Right kidney (tissue), 1 donor: ENCODE results near the gene LRMDA.

Source experiments
- DNase-seq: peaks from one replicate; pipeline ENCODE4 v3.0.0-alpha.2; 2016

Gene LRMDA

DNA sequence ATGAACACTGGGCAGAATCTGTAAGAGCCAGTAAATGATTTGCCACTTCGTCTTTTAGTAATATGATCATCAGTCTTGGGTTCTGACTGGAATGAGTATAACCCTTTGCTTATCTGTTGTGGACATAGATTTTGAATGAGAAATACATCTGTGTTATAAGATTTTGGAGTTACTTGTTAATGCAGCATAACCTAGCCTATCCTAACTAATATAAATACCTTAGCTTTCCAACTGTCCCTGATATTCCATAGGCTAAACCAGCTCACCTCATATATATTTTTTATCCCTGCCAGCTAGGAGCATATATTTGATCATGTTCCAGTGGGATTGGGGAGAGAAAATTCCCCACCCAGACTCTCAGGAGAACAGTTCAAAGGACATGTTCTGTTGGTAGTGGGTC lies 15.1 kb downstream of the LRMDA start:
- DNase-seq, result no peak

DNA sequence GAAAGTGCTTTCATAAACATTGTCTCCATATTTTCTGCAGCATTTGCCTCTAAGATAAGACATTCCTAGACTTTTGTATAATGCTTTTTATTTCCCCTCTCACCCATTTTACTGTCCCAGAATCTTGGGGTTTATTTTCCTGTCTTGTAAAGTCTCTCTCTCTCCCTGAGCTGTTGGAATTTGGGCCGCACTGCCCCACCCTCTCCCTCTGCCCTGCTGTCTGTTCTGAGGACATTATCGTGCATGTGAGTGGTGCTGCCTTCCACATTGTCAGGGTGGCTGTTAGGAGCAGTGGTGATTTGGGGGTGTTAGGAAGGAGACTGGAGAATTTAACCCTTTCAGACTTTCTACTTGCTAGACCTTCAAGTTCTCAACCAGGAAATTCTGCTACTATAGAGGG lies 16.7 kb downstream of the LRMDA start:
- DNase-seq, result no peak

DNA sequence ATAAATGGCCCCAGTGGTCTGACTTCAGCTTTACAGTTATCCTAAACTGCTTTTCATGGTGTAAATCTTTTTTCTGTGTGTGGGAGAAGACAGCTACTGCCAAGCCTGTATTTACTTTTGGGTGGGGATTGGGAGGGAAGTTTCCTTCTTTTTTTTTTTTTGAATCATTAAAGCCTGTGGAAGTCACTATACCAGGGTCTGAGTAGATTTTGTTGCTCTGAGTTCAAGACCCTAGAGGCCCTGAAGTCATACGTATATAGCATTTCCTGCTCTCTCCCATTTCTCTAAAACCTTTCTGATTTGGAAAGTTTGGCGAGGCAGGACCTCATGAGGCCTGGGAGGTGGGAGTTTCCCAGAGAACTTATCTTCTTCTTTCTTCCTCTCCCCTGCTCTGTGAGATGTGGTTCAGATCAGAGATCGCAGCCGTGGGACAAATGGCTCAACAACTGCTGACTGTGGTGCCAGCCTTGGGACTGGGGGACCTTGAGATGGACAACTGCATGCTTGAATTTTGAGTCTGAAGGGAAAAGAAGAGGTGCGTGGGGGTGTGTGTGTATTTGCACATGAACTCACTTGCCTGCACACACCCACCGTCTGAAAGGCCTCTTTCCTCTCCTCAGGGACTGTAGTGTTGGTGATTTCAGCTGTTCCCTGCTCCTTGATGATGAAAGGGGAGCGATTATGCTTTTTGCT lies 18.1 kb downstream of the LRMDA start:
- peak; percentile 49 for DNase-seq

DNA sequence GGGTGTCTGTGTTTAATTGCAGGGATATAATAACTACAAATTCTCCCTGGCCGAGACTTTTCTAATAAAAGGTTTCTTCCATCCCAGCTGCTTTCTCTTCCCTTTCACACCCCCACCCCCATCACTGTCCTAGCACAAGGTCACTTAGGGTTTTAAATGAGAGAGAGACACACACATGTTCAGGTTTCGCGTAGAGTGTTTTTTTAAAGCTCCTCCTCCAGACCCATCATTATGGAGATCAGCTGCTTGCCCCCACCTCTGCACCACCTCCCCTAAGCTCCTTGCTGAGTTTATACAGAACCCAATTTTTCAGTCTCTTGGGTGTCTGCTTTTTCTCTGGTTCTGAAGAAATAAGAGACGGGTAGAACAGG lies 18.6 kb downstream of the LRMDA start:
- DNase-seq, result no peak

DNA sequence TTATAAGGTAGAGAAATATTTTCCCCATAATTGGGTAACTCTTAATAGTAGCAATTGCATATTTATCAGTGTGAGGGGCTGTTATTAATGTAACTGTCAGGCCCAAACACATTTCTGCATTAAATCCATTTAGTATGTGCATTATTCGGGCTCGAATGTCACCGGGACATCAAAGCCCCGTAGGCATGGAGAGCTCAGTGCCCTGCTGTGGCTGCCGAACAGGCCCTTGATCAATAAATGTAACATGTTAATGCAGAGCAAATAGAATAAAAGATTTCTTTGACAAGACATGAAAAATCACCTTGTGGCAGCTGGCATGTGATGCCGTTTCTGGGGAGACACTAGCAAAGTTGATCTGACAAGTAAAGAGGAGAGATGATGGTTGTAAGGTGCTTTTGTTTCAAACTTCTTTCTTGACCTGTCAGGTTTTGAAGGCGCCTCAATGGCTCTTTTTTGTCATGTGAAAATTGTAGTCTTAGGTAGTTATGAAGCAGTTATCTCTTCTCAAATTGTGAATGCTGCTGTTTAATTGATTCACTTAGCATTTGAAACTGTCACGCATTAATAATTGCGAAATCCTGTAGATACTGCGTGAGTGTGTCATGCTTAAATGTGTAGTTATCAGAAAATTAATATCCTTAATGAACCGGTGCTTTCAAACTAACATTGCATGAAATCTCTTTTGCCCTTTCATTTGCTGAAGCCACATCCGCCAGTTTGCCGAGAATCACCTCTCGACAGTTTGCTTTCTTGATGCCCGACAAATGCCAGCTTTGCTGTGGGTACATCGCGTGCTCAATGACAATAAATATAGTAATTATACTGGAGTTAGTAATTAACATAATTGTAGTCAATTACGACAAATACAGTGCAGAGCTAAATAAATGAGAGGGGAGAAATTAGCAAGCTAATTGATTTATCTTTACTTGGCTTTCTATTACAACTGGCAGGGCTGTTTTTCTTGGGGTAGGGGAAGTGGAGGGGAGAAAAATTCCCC lies 19.5 kb downstream of the LRMDA start:
- no peak for DNase-seq

DNA sequence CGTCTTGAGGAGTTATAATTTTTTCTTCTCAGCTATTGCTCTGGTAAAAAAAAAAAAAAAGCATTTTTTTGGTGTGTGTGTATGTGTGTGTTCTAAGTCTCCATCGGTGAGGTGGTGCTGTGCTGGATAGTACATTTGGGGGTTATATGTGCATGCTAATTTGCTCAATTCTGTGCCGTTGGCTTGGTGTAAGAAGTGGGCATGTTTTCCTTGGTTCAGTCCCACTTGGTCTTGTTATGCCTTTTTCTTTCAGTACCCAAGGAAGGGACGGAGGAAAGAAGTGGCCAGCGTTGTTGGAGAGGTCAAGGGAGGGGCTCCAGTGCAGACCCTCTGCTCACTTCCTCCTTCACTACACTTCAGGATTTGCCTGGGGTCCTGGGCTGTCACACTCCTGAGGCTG lies 20.4 kb downstream of the LRMDA start:
- DNase-seq, result no peak

DNA sequence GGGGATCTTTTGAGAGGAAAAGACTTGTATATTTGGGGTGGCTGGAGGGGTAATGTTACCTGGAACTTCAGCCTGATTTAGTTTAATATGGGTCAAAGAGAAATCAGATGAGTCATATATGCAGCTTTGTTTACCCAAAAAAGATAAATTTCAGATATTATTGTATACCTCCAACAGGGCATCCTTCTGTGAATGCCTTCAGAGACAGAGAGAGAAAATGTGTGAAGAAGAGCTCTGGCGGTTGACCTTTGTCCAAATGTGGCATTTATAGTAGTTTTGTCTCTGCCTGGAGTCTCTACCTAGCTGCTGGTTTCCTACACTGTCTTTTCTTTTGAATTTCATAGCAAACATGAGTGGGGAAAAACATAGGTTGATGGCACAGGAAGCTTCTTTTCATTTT lies 21.6 kb downstream of the LRMDA start:
- no peak for DNase-seq

DNA sequence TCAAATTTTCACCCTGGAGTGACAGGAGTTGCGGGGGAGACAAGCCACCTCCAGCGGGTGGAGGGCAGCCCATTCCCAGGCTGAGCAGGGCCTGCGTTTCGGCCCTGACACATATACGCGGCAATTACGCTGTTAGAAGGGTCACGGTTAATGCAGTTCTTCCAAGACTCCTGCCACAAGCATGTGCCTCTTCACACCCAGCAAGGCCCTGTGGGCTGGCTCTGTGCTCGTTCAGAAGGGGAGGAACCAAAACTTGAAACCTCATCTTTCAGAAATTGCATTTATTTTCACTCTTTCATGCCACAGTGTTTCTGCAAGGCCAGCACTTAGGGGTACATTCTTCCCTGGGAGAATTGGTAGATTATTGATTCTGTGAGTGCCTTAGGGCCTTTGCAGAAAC lies 24.7 kb downstream of the LRMDA start:
- no peak for DNase-seq

DNA sequence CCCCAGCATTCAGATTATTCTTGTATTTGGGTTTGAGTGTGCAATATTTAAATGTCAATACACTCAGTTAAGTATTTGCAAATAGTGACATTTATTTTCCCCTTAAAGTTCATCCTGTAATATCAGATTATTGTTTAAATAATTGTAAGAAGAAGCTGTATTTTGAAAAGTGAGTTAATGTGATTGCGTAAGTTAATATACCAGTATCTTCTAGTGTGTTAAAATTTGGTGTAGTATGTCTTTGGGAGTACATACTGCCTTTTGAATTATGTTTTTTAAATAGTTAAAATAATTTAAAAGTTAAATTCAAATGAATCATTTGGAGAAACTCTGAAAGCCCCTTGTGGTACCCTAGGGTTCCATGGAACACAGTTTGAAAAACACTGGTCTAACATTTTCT lies 28.6 kb downstream of the LRMDA start:
- DNase-seq, result no peak

DNA sequence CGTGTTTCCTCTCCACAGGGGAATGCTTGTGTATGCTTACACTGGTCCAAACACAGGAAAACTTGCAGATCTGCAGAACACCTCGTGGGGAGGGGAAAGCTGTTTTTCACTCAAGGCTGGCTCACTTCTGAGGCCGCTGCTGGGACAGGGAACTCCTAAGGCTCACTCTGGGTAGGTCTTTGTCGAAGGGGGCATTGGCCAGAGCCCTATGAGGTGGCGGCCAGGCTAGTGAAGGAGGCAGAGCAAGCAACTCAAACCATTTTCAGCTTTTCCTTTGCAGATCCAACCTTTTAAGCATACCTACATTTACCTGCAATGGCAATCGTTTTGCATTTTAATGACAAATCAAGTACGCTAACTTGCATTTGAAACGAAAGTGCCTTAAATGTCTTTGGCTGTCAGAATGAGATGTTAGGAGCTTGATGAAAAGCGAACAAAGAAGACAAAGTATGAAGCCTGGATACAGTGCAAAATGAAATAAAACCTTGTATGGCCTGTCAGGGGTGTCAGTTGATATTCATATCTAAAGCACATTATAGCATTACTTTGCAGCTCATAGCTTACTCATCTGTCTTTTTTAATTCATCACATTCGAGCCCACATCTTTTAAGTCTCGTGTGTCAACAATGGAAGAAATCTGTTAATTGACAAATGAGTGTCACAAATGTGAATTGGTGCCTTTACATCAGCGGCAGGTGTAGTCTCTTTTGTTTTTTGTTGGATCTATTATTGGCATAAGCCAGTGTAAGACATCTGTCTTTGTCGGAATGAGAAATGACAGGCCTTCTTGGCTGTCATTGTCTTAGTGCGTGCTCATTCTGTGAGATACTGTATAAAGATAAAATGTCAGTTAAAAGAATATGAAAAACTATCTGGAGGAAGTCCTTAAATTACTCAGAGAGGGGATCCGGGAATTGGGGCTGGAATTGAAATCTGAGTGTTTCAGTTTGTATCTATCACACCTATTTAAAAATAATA lies 30.5 kb downstream of the LRMDA start:
- DNase-seq, result no peak

DNA sequence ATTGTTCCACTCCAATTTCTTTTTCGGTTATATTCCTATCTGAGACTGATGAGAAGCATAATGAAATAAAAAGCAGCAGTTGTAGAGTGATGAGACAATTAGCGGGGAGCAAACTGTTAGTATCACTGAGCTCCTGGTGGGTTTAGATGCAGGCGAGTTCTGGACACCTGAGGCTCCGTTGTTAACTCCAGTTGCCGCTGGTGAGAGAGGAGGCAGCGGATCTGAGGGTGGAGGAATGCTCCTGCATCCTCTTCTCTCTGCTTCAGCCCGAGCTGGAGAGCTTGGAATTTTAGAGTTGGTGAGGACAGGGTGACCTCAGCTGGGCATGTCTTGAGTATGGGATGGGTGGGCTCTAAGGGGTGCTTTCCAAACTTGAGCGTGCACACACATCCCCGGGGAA lies 31.4 kb downstream of the LRMDA start:
- DNase-seq, result no peak

DNA sequence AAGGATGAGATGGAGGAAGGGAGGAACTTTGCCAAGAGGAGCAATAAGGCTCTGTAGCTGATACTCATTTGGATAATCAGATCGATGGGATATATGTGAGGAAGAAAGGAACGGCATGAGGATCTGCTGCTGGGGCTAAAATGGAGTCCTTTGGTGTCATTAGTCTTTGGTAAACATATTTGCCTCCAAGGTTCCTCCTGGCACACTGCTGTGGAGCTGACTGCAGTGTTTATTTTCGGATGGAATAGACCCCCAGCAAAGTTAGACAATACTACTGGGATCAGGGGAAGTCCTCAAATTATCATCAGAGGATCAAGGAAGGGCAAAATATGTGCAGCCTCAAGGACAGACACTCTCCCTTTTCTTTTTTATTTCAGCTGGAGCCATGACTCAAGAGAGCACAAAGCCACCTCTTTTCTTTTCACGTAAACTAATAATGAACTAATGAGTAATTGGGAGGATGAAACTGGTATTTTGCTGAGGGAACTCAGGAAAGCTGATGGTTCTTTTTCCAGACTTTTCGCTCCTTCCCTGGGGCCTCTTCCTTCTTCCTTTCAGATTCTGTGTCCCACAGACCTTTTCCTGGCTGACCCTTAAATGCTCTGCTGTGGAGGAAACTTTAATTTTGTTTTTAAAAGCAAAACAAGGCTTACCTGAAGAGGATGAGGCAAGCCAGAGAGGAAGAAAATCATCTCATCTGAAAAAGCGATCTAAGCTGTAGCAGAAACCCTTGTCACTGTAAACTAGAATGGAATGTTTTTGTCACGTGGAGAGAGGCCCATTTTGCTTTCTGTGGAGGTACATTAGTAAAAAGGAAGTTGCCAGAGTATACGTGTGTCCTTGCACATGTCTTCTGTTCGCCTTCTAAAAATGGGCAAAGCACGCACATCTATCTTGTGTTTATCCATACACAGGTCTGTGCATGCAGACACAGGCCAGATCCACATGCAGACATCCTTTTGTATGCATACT lies 33.3 kb downstream of the LRMDA start:
- no peak for DNase-seq

DNA sequence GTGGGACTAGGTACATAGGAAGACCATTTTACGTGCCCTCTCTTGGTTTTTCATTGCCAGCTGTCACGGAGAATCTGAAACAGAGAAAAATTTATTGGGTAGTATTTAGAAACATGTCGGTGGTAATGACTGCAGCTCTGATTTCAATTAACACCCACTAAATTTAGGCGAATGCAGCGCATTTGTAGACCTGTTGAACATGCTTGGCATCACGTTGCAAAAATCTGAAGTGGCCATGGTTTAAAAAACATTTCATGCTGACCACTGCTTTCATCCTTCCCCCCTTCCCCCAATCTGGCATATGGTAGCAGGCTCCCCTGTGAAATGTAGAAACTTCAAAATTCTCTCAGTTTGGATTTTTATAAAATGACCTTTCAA lies 34.0 kb downstream of the LRMDA start:
- no peak for DNase-seq

DNA sequence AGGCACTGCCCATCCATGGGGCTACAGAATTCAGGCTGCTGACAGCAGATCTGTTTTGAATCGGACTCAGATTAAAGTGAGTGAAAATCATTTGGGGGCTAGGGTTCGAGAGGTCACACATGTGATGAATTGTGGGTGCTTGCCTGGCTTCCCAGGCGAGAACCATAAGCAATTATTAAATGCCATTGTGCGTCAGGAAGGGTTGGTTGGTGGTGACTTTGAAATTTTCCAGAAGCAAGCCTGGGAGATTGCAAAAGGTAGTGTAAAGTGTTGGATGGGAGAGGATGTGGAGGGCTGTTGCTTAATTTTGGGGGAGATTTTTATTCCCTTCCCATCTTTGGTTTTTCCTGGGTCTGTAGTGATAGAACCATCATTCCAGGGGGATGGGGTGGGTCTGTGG lies 34.6 kb downstream of the LRMDA start:
- DNase-seq, result no peak

DNA sequence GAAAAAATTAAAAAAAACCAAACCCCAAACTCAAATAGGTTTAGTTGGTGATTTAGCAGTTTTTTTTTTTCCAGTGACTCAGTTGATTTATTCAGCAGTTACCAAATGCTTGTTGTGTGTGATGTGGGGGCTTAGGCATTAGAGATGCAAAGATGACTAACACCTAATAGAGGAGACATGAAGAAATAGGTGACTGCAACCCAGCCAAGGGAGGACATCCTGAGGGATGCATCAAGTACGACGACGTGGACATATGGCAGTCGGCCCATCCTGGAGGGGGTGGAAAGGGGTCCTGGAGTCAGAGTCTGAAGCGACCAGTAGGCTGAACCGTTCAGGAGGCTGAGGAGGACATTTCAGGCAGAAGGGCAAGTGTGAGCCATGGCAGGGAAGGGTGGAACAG lies 35.5 kb downstream of the LRMDA start:
- no peak for DNase-seq

DNA sequence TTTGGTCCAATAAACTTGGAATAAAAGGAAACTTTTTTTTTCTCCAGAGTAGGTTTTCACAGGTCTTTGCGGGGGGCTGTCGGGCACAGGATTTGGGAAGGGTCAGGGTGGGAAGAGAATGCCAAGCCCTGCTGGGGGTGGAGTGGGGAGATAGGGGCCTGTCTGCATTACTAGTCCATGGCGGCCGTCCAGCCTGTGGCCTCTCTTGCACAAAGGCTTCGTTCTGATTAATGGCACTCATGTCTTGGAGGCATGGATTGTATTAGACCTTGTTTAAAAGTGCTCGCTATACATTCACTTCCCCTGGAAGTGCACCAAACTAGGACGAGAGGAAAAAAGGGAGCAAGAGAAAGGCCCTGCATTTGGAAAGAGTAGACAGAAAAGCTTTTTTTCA lies 37.2 kb downstream of the LRMDA start:
- DNase-seq, result no peak

DNA sequence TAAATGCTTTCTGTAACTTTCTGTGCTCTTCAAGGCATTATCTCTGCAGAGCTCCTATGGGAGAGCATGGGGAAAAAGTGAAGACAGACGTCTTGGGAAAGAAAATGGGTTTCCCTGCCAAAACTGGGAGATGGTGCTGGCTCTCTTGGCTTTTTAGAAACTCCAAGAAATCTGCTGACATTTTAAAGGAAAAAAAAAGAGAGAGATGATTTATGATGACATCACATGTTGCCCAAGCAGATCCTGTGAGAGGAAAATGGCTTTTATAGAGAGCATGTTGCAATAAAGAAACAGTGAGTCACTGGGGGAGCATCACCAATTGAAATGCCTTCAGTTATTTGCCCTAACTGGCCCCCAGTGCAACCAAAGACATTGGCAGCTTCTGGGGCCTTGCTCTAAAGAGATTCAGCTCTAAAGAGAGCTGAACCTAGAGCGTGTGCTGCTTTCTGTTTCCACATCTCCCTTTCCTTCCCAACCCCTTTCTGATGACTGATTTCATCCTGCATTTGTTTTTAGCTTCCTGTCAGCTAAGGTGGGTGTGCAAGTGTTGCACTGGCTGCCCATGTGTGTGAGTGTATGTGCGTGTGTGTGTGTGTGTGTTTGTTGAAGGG lies 37.7 kb downstream of the LRMDA start:
- DNase-seq, result no peak

DNA sequence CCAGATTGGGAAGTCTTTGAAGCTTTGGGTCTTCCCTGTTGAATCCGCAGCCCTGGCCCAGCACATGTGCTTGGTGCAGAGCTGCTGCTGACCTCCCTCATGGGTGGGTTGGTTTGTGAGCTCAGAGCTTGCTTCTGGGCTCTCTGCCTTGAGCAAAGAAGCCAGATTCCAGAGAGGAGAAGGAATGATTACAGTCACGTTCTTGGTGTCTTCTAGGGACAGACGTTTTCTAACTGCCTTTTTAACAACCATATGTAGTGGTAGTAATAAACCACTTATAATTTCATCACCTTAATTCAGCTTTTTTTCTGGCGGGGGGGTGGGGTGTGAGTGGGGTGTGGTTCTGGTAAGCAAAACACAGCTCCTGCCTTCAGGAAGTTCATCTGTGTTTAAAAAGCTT lies 39.5 kb downstream of the LRMDA start:
- no peak for DNase-seq

DNA sequence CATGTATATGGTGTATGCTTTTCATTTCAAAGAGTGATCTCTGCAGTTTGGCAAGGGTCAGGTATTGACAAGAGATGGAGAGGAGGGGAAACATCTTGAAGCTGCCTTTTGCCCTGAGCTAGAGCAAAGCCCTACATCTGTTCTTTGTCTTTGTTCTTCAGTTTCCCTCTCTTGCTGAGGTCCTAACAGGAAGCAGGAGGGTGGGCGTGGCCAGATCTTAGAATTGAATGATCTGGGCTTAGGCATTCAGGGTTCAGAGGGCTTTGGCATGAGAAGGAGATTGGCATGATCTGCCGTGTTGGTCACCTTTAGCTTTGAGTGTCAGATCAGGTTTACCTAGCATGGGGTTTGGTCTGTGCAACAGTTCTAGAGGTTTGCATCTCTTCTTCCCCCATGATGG lies 41.3 kb downstream of the LRMDA start:
- DNase-seq, result no peak

DNA sequence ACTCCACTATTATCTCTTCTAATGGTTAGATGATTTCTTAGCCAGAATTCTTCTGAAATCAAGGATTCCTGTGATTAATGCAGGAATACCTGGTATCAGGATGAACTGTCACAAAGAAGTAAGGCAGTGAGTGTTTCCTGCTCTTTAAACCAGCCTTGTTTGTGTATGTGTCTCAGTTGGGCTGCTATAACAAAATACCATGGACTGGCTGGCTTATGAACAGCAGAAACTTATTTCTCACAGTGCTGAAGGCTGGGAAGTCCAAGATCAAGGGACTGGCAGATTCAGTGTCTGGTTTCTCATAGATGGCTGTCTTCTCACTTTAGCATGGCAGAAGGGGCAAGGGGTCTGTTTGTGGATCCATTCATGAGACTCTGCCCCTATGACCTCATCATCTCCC lies 42.7 kb downstream of the LRMDA start:
- DNase-seq, result no peak
